ENCODE data around the gene ADAMTSL1. TPM values are rescaled to one million over a fixed set of nuclear protein-coding genes. Genes with fewer than 3 reads are reported as not detected.

Gene ADAMTSL1
- total RNA-seq, 1 experiment from 2014 or later, result not detected

- Histone ChIP-seq H4K20me1 (ENCODE audit: insufficient read depth) (no peaks in the 10 kb centered on the region), H3K9me2 (ENCODE audit: insufficient read depth) (no peaks in the 10 kb centered on the region), H3K27me3 (ENCODE audit: insufficient read depth, low read length) (no peaks in the 10 kb centered on the region), H3K27ac (ENCODE audit: low read depth, low read length) (no peak overlapping the region), H3K4me2 (ENCODE audit: low read length) (no peak overlapping the region), H3K4me1 (ENCODE audit: control insufficient read depth in 1 of 2, insufficient read depth in 2 of 2, low read length in 2 of 2) (no peaks in the 10 kb centered on the region), H3K9me3 (ENCODE audit: control insufficient read depth in 1 of 2, insufficient read depth in 1 of 2, low read depth in 1 of 2, low read length in 2 of 2) (no peaks in the 10 kb centered on the region), H3K79me2 (ENCODE audit: insufficient read depth, low read length) (no peaks in the 10 kb centered on the region), H2AFZ (ENCODE audit: low read depth, low read length, poor library complexity, severe bottlenecking) (no peak overlapping the region), H3K4me3 (replicated peaks in 1 of 2; ENCODE audit: low read depth in 1 of 2, low read length in 2 of 2) (no peak overlapping the region), H3K9ac (ENCODE audit: low read length) (no peak overlapping the region), H3K36me3 (ENCODE audit: control insufficient read depth in 1 of 2, insufficient read depth in 2 of 2, low read length in 2 of 2) (no peaks in the 10 kb centered on the region)
- intact Hi-C loops (cut with micrococcal nuclease), result no loop called here
- ChIA-PET POLR2A (no interaction called here), CTCF (no interaction called here), RAD21 (ENCODE audit: low non-redundant PET in 1 of 2, low total read pairs in 2 of 2, uncharacterized antibody in 2 of 2, unreplicated experiment in 2 of 2) (no interaction called here)
- ATAC-seq (no peak), DNase-seq (ENCODE audit: low read depth, low spot score) (no peak)
- BruUV-seq (replicated peaks), result no TSS peak
- TF ChIP-seq JUND (IDR thresholded peaks at IDR 0.05) (no peak), POLR2A (IDR thresholded peaks at IDR 0.05; ENCODE audit: borderline replicate concordance, extremely low read depth, insufficient read depth, insufficient read length) (no peak), REST (IDR thresholded peaks at IDR 0.05; ENCODE audit: low read depth) (no peak), ATF3 (IDR thresholded peaks at IDR 0.05) (no peak), MAX (IDR thresholded peaks at IDR 0.05) (no peak), EZH2phosphoT487 (IDR thresholded peaks at IDR 0.05; ENCODE audit: borderline replicate concordance) (no peak), EGR1 (IDR thresholded peaks at IDR 0.05; ENCODE audit: low read depth) (no peak), ELF1 (IDR thresholded peaks at IDR 0.05; ENCODE audit: borderline replicate concordance, low read depth) (no peak), RAD21 (IDR thresholded peaks at IDR 0.05; ENCODE audit: low read depth) (no peak), ZFX (IDR thresholded peaks at IDR 0.05) (no peak), EZH2 (IDR thresholded peaks at IDR 0.05) (no peak), TCF7L2 (IDR thresholded peaks at IDR 0.05; ENCODE audit: borderline replicate concordance, extremely low read depth, insufficient read depth, insufficient read length) (no peak), SIN3A (IDR thresholded peaks at IDR 0.05; ENCODE audit: low read depth) (no peak)
- TF ChIP-seq, protein P1, sequence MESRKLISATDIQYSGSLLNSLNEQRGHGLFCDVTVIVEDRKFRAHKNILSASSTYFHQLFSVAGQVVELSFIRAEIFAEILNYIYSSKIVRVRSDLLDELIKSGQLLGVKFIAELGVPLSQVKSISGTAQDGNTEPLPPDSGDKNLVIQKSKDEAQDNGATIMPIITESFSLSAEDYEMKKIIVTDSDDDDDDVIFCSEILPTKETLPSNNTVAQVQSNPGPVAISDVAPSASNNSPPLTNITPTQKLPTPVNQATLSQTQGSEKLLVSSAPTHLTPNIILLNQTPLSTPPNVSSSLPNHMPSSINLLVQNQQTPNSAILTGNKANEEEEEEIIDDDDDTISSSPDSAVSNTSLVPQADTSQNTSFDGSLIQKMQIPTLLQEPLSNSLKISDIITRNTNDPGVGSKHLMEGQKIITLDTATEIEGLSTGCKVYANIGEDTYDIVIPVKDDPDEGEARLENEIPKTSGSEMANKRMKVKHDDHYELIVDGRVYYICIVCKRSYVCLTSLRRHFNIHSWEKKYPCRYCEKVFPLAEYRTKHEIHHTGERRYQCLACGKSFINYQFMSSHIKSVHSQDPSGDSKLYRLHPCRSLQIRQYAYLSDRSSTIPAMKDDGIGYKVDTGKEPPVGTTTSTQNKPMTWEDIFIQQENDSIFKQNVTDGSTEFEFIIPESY (IDR thresholded peaks at IDR 0.05; ENCODE audit: extremely low read depth, insufficient replicate concordance, low read length), result no peak
Observed at GRCh38 chr9:18601026-18601425, 127.1 kb downstream of the ADAMTSL1 start.
